Coronary artery (tissue), 2 donors: ENCODE data around the gene ARF1.

Experiments used
- DNase-seq: peaks from one replicate; pipeline ENCODE4 v3.0.0-alpha.2; 2017; ENCODE audit warnings: low spot score
- H3K27ac ChIP-seq, 2 donors: fragments of 200-600 bp; sonication (generic); one replicate each; pipeline ENCODE4 v1.5.1; 2016 to 2019
- H3K4me3 ChIP-seq: fragments of 200-600 bp; sonication (generic); 2 replicates; pipeline ENCODE4 v1.5.1; 2016; ENCODE audit warnings: mild to moderate bottlenecking, moderate library complexity
- TF ChIP-seq, protein P1 (sequence below): fragments of 200-600 bp; sonication (generic); IDR thresholded peaks from one replicate; pipeline ENCODE4 v1.5.1; 2019; ENCODE audit warnings: antibody characterized with exemption

ARF1 gene

GRCh38 chr1:228062085-228062791 lies 20.3 kb upstream of the ARF1 start:
- TF ChIP-seq, protein P1, sequence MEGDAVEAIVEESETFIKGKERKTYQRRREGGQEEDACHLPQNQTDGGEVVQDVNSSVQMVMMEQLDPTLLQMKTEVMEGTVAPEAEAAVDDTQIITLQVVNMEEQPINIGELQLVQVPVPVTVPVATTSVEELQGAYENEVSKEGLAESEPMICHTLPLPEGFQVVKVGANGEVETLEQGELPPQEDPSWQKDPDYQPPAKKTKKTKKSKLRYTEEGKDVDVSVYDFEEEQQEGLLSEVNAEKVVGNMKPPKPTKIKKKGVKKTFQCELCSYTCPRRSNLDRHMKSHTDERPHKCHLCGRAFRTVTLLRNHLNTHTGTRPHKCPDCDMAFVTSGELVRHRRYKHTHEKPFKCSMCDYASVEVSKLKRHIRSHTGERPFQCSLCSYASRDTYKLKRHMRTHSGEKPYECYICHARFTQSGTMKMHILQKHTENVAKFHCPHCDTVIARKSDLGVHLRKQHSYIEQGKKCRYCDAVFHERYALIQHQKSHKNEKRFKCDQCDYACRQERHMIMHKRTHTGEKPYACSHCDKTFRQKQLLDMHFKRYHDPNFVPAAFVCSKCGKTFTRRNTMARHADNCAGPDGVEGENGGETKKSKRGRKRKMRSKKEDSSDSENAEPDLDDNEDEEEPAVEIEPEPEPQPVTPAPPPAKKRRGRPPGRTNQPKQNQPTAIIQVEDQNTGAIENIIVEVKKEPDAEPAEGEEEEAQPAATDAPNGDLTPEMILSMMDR: no peak
- no peak for DNase-seq
- Histone ChIP-seq H3K4me3 (no peak overlapping the region), H3K27ac (no peak overlapping the region)

DNA sequence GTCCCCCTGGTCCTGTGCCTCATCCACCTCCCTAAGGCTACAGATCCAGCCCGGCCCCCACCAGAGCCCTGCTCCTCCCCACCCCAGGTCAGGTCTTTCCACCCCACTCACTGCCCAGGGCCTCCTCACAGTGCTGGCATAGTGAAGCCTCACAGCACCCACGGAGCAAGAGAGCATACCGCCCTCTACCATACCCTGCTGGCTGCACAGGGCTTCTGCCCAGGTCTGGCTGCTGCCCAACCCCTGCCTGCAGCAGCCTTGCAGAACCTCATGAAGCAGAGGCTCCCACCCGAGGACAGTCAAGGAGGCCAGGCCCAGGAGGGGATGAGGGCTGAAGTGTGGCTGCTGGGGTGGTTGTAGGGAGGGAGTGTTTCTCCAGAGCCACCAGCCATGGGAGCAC lies 19.7 kb upstream of the ARF1 start:
- H3K27ac ChIP-seq: no peak overlapping the region
- H3K4me3 ChIP-seq: no peak overlapping the region
- no peak for DNase-seq
- TF ChIP-seq, protein P1: no peak

GRCh38 chr1:228063251-228064191 lies 19.0 kb upstream of the ARF1 start:
- Histone ChIP-seq H3K27ac (no peak overlapping the region), H3K4me3 (no peak overlapping the region)
- TF ChIP-seq, protein P1: no peak
- DNase-seq: no peak

DNA sequence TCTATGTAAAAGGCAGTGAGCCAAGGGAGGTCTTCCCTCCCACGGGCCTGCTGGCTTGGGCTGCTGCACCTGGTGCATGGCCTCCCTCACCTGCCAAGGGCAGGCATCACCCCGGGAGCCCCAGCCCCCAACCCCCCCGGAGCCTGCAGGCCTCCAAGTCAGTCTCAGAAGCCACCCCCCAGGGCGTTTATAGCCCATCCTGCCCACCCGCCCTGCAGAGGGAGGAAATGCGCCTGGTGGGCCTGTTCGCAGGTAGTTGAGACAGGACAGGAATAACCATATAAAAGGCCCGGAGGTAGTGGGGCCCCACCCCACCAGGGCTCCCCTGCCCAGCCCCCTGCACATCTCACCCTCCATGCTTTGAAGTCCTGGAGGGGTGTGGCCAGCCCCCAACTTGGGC lies 18.2 kb upstream of the ARF1 start:
- TF ChIP-seq, protein P1: no peak
- no peak for DNase-seq
- Histone ChIP-seq H3K4me3 (no peak overlapping the region), H3K27ac (no peak overlapping the region)

DNA sequence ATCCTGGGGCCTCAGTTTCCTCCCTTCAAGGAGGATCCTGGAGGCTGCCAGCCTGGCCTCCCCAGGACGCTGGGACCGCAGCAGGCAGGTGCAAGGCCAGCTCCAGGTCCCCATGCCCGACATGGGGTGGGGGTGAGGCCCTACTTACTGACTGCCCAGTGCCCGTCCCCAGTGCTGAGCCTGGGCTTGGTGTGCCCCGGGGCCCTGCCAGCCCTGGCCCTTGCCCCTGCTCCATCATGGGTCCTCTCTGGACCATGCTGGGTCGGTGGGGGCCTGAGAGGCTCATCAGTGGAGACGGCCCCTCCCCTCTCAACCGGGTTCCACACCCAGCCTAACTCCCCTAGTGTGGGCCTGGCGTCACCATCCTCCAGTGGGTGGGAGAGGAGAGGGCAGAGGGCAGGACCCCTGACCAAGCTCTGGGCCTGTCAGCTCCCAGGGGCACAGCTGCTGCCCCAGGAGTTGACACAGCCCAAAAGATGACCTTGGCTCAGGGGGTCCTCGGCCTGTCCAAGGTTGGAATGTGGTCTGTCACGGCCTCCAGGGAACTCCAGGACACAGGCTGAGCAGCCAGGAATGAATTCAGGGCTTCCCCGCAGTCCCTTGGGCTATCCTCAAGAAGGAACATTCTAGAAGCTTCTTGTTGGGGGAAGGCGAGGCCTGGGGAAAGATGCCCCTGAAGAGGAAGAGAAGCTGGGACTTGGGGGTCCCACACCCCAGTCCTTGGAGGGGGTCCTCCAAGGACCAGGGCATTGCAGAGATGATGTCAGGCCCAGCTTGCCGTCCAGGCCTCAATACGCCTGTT lies 17.6 kb upstream of the ARF1 start:
- Histone ChIP-seq H3K4me3 (no peak overlapping the region), H3K27ac (no peak overlapping the region)
- TF ChIP-seq, protein P1: no peak
- no peak for DNase-seq

- Histone ChIP-seq H3K27ac (no peak overlapping the region), H3K4me3 (no peak overlapping the region)
- TF ChIP-seq, protein P1: no peak
- DNase-seq: no peak
These were observed 16.8 kb upstream of the ARF1 start for GRCh38 chr1:228065543-228066347.
